ENCODE results near the gene TRPC6.
"Not testable (repeated sequence)": the region's sequence is repeated elsewhere in the genome, so short reads cannot be mapped to it uniquely, and the experiment has no call there.

Gene TRPC6

DNA sequence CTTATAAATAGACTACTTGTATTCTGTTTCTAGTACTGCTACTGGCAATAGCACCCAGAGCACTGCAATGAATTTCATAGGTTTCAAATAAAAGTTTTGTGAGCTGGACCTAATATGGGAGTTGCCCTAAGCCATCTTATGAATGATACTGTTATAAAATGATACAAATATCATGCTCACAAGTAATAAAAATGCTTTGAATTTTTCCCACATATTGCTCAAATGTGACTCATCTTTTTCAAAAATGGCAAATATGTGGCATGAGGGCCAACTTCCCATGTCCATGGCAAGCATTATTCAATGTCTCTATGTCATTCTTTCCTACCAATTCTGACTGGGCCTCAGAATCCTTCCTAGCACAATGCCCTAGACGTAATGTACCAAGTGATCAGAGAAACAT, 137.6 kb downstream of the TRPC6 start:
- DNase-seq = no peak

DNA sequence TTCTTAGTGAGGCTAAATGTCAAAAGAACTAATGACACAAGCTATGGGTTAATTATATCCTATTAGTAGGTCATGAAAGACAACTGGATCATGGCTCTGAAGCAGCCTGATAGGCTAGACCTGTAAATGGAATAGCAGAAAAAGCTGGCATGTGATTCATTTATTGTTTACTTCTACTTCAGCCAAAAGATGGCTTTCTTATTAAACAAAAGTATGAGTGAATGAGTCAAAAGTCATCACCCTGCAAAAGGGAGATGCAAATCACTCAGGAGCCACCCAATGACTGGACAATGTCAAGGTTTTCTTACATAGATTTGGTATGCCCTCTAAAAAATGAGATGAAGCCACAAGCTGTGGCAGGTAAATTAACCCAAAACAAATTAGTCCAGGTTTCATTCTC, 138.0 kb downstream of the TRPC6 start:
- no peak for DNase-seq

DNA sequence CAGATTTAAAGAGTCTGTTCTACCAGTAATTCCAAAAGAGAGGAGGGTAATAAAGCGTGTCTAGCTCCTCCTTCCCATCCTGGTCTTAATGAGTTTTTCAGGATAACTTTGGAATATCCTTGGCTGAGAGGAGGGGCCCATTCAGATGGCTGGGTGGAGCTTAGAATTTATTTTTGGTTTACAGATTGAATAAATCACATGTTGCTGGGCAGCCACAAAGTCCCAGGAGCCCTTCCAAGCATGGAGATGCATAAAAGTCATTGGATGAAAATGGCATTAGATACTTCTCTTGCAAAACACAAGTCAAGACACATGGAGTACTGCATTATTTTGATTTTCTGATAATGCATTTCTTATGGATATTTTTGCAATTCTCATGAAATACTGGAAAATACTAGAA, 139.0 kb downstream of the TRPC6 start:
- DNase-seq = no peak

DNA sequence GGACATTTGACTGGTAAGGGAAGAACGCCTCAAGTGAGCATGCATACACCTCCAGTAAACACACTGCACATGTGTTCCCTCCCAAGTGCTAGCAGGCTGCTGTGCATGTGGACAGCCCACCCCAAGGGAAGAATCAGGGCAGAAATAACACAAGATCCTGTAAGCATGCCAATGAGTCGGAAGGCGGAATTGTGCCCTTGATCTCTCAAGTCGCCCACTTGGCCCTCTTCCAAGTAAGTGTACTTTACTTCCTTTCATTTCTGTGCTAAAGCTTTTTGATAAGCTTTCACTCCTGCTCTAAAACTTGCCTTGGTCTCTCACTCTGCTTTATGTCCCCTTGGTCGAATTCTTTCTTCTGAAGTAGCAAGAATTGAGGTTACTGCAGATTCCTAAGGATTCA, 139.6 kb downstream of the TRPC6 start:
- DNase-seq = no peak

DNA sequence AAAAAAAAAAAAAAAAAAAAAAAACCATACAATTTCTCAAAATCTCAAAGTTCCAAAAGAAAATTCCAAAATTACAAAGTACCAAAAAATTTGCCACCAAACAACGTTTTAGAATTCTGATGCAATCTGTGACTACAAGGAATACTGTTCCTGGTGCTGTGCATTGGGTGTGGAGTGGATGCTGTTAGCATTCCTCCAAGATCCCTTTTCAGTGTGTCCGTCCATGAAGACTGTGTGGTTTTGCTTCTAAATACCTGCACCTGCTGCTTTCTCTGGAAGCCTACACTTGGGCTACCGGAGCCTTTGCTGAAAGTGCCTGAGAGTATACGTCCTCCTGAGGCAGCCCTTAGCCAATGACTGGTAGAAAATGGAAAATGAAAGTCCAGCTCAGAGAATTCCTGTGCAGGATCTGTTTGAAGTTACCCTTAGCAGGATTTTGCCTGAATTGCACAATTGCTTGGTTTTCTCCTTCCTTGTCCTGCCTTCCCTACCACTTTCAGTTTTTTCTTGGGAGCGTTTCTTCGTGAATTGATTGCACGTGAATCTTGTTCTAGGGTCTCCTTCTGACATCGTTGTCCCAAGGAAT, 140.8 kb downstream of the TRPC6 start:
- DNase-seq = no peak

DNA sequence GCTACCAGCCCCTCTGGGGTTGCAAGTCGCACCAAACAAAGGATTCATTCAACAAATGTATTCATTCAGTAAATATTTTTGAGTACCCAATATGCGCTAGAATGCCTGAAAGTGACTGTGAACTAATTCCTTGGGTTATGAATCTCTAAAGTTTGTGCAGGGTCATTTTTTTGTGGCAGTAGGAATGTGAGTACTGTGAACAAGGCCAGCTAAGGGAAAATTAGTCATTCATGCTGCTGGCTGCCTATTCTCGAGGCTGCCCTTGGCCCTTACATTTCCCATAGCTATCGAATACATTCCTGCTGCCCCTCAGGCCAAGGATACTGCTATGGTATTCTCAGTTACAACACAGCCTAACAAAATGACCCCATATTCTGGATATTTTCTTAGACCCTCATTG, 141.6 kb downstream of the TRPC6 start:
- no peak for DNase-seq

DNA sequence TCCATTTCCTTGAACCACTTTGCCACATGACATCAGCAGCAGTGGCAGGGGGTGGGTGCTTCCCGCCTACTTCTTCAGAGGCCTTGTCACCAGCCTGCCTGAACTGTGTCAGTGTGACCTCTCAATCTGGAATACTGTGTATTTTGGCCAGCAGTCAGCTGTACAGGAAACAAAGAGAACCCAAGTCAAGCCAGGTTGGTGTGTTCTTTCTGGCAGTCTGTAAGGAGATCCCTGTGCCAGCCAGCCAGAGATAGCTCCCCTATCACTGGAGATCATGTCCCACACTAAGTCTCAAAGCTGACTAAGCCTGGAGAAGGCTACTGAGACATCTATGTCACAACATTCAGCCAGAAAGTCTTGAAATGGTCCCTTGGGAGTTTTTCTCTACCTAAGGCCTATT, 142.1 kb downstream of the TRPC6 start:
- no peak for DNase-seq

DNA sequence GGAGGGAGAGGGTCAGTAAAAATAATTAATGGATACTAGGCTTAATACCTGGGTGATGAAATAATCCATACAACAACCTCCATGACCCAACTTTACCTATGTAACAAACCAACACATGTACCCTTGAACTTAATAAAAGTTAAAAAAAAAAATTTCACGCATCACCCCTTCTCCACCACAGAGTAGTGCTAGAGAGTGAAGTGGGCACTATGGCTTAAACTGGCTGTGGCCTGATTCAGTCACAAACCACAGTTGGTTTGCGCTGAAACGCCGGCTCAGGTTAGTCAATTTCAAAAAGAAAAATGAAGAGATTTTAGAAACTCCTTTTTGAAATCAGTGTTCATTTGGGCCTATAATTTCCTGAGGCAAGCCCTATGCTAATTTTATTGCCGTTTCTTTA, 144.3 kb downstream of the TRPC6 start:
- no peak for DNase-seq

DNA sequence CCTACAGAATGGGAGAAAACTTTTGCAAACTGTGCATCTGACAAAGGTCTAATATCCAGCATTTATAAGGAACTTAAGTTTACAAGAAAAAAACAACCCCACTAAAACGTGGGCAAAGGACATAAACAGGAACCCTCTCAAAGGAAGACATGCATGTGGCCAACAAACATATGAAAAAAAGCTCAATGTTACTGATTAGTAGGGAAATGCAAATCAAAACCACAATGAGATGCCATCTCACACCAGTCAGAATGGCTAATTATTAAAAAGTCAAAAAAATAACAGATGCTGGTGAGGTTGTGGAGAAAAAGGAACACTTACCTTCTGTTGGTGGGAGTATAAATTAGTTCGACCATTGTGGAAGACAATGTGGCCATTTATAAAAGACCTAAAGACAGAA, 145.1 kb downstream of the TRPC6 start:
- not testable (repeated sequence) for DNase-seq

DNA sequence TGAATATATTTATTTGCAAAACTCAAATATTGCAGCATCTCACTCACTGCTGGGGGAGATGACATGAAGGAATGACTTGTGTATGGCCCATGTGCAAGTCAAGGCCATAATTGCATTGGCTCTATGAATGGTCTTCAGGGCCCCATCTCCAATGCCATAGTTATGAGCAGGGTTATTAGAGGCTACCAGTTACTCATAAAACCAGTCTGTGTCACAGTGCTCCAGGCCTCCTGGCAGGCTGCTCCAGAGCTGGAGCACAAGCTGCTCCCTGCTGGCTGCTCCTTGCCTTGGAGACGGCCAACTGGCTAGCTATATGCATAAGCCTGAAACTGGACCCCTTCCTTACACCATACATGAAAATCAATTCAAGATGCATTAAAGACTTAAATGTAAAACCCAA, 145.7 kb downstream of the TRPC6 start:
- no peak for DNase-seq

DNA sequence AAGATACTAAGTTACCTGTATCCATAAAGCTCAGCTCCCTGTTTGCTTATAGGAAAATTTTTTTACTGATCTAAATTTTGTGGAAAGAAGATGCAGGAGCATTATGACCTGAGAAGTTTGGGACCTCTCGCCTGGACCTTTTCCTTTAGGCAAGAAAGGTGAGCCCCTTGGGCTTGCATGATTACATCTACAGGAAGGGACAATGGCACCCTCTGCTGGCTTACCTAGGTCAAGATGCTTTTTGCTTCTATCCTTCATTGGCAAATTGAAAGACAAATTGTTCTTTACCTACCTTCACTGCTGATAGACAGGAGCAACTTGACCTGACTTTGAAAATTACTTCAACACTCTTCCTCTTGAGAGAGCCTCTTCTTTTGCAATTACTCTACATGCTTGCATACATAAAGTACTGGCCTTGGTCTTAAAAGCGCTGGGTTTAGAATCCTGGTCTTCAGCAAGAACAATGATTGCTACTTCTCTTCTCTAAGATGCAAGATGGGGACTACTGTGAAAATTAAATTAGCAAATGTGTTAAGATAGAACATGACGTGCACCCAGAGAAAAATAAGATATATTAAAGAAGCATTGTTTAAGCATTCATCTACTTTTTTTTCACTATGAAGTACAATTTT, 147.2 kb downstream of the TRPC6 start:
- no peak for DNase-seq

DNA sequence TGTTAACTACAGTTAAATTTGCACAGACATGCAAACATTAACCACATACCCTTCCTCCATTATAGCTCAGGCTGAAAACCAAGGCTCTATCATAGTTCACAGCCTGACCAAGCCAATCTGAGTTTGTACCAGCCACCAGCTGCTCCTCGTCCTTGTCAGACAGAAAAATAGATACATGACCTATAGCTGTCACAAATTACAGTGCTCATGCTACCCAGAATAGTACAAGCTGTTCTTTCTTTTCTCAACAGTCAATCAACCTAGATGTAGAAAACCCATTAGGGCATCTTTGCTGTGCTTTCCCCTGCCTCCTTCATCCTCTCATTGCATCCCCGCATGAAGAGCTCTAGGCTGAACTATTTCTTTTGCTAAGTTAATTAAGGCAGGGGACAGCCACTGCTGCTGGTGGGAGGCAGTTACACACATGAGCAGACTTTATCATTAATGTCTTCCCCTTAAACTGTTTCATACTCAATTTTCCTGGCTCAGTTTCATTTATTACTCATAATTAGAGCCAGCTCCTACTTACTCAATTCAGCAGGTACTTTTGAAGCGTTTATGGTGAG, 148.3 kb downstream of the TRPC6 start:
- no peak for DNase-seq

DNA sequence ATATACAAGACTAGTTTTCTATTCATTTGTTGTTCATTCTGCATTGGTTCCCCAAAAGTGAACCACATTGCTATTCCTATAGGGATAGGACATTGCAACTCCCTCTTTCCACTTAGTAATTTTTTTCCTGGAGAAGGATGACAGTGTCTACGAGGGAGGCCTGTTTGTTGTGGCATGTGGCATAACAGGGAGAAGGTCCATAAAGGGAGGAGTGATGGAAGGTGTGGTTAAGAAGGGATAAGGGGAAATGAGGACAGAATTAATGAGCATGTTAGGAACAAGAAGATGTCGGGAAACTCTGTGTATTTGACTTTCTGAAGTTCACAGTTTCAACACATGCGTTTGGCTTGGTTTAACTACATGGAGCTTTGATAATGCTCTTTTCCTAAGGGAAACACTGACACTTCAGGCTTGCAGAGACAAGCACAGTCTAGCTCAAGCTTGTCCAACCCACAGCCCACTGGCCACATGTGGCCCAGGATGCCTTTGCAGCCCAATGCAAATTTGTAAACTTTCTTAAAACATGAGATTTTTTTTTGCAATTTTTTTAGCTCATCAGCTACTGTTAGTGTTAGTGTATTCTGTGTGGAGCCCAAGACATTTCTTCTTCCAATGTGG, 149.7 kb downstream of the TRPC6 start:
- no peak for DNase-seq

DNA sequence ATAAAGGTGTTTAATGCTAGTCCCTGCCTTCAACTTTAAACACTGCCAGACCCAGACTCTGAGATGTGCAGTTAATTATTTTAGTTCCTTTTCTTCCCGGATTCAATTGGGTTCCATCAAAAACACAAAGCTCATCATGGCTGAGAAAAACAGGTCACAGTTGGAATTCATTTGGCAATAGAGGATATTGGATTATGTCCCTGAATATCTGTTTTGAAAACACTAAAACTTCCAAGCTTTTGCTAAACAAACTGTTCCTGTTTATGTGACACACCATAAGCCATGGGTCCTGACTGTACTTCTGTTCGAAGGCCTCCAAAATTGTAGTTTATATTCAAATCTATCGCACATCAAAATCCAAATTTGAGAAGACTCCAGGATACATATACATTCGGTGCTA, 150.7 kb downstream of the TRPC6 start:
- no peak for DNase-seq

DNA sequence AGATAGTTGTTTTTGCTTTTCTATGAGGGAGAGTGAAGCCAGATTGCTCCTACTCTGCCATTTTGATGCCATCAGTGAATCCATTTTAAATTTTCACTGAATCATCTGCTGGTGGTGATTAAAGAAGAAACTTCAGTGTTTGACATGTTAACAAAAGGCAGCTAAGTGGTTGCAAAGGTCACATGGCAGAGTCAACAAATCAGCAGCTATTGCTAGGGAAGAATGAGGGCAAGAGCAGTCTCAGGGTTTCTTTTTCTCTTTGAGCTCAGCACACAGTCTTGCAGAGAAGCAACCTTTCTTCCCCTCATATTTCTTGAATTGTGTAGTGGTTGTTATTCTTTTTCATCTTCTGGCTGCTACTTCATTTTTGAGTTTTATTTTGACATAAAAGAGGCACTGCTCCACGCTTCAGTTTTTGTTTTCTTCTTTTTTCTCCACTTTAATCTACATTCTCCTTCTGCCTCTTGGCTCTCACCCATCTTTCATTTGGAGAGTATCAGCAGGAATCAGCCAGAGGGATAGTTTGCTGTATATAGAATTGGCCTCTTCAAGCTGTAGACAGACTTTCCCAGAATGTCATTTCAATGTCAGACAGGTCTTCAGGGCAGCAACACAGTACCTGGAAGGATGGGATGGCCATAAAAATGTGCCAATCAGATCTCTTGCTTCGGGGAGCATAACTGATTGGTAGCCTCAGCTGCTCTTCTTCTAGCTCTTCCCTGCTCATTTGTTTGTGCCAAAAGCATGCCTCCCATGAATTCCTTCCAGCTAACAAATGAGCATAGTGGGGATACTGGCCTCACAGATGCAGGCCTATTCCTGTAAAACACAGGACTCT, 153.9 kb downstream of the TRPC6 start:
- no peak for DNase-seq

DNA sequence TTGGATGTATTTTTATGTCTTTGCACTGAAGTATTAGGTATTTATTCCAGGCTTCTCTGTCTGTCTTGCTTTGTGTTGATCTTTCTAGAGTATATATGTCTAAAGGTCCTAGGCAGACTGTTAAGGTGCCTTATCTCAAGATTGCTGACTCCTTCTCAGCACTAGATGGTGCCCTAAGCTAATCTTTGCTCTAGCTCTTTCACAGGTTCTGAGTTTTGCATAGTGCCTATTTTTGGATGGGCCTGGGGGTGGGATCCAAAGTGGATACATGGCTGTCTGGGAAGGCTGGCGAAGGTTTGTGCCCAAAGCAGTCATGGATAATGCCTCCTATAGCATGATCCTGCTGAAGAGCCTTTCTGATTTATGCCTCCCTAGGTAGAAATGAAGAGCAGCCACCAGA, 154.9 kb downstream of the TRPC6 start:
- DNase-seq = no peak

DNA sequence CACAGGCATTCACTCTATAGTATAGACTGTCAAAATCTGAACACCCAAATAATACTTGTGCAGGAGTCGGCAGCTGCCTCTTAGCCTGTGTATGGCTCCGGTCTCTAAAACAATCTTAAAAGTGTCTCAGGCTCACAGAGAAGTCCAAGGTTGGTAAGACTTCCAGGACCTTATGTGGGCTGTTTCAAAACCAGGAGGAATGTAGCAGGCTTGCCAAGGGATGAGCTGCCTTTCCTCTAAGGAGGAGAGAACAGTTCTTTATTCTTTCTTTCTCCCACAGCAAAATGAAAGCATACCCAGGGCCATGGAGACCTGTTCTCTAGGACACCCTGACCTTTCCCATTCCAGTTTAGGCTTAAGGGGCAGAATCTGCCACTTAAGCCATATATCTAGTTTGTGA, 176.5 kb downstream of the TRPC6 start:
- DNase-seq = no peak

All from DMS79 treated with DMSO at 0.1 percent for 48 hours (cell line).